Aorta (tissue), 5 donors: ENCODE measurements around the gene MEF2A. TPM values are rescaled to one million over a fixed set of nuclear protein-coding genes. Genes with fewer than 3 reads are reported as not detected.

ENCODE experiments used
- ATAC-seq: fragments of 200-7000 bp; cut with Tn5 transposase; one replicate; pipeline ENCODE4 v1.9.1; 2022; ENCODE audit warnings: moderate library complexity; ENCODE audit not compliant: low FRiP score
- DNase-seq, 2 donors: peaks; one replicate each; pipeline ENCODE4 v3.0.0-alpha.2; 2020
- H3K27ac ChIP-seq, 2 donors: one replicate each; pipeline ENCODE4 v1.5.1; 2013; ENCODE audit warnings: low read length in 2 of 2, mild to moderate bottlenecking in 2 of 2, moderate library complexity in 2 of 2, control low read depth in 1 of 2, inconsistent platforms in 1 of 2, low read depth in 1 of 2
- H3K27me3 ChIP-seq, 2 donors: one replicate each; pipeline ENCODE4 v1.6.1; 2013; ENCODE audit warnings: control low read depth in 1 of 2, low read length in 1 of 2, mild to moderate bottlenecking in 1 of 2, moderate library complexity in 1 of 2; ENCODE audit not compliant: insufficient read depth in 2 of 2, control insufficient read depth in 1 of 2
- H3K36me3 ChIP-seq, 2 donors: one replicate each; pipeline ENCODE4 v1.6.1; 2013; ENCODE audit warnings: control low read depth in 1 of 2, low read length in 1 of 2, mild to moderate bottlenecking in 1 of 2; ENCODE audit not compliant: insufficient read depth in 2 of 2, control insufficient read depth in 1 of 2
- H3K4me1 ChIP-seq, 2 donors: one replicate each; pipeline ENCODE4 v1.6.1; 2013; ENCODE audit warnings: low read length in 2 of 2, control low read depth in 1 of 2, mild to moderate bottlenecking in 1 of 2, moderate library complexity in 1 of 2; ENCODE audit not compliant: insufficient read depth in 2 of 2, control insufficient read depth in 1 of 2
- H3K4me3 ChIP-seq, 2 donors: one replicate each; pipeline ENCODE4 v1.5.1; 2013; ENCODE audit warnings: low read length in 2 of 2, control low read depth in 1 of 2, mild to moderate bottlenecking in 1 of 2
- H3K9me3 ChIP-seq: one replicate; pipeline ENCODE4 v1.6.1; 2013; ENCODE audit warnings: mild to moderate bottlenecking, low read length; ENCODE audit not compliant: control insufficient read depth
- WGBS, 2 donors: extraction: QIAGEN DNeasy Blood & Tissue Kit; methylation state at CpG; one replicate each; pipeline ENCODE4 v1.1.7; 2013; 5-methylcytosine and 5-hydroxymethylcytosine counted together
- intact Hi-C, 2 donors: fragments of 100-400 bp; cut with DNase I; formaldehyde crosslinking; loops; one replicate each; pipeline versions ENCODE4 v1.14.2 to v1.15.0; 2022
- polyA plus RNA-seq, 2 donors: library from polyadenylated mRNA; stranded (reverse); fragments of 200-250 nt; gene quantifications; one replicate each; pipeline ENCODE4 v1.2.3, GENCODE V29; 2013
- total RNA-seq, 2 donors: library from RNA; stranded (reverse); fragmentation: NEBNext Ultra II Directional; extraction: Animal tissue kit (Norgen Biotek cat#: 25700); gene quantifications; one replicate each; pipeline ENCODE4 v1.2.1, GENCODE V29; 2021
- donor health status: healthy with polysubstance abuse.
- donor health status: Bipolar disorder and iron deficiency.
- donor health status: DM: no; HTN: no; CAD: no.
- donor health status: DM: no; HTN: no; CAD: no.
- donor health status: DM: yes; HTN: yes; CAD: no.

The MEF2A gene
- total and polyA plus RNA-seq, 4 donors, result 27.2 to 160 (median 92.9) TPM

GRCh38 chr15:99556578-99556977 is 9.2 kb upstream of the MEF2A start:
- intact Hi-C loops, result no loop called here
- Histone ChIP-seq H3K27me3 (no peaks in the 10 kb centered on the region), H3K4me1 (no peaks in the 10 kb centered on the region), H3K27ac (no peak overlapping the region), H3K36me3 (no peaks in the 10 kb centered on the region), H3K4me3 (no peak overlapping the region), H3K9me3 (no peaks in the 10 kb centered on the region)
- no peak for ATAC-seq
- WGBS, 2 donors, result 98 to 99% methylated on average over 4 of the region's 4 CpGs
- DNase-seq, result no peak

DNA sequence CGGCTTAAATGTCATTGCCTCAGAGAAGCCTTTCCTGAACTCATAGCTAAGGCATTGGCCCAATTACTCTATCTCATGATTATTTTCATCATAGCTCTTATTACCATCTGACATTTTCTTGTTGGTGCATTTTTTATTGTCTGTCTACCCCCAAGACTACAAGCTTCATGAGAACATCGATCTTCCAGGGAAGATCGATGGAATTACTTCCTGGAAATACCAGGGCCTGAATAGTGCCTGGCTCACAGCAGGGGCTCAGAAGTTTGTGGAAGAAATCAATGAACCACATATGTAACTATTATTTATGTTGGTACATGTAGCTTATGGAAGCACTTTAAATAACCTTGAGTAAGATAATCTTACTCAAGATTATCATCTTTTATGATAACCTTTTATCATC is 7.7 kb upstream of the MEF2A start:
- H3K9me3 ChIP-seq, result no peaks in the 10 kb centered on the region
- H3K27me3 ChIP-seq, result no peaks in the 10 kb centered on the region
- WGBS, 2 donors, result 91 to 93% methylated on average over 3 of the region's 3 CpGs
- no peak overlapping the region for H3K27ac ChIP-seq
- DNase-seq (no peak), ATAC-seq (no peak)
- intact Hi-C loops, result no loop called here
- no peak overlapping the region for H3K4me3 ChIP-seq
- no peaks in the 10 kb centered on the region for H3K36me3 ChIP-seq
- no peaks in the 10 kb centered on the region for H3K4me1 ChIP-seq

- intact Hi-C loops, result no loop called here
- H3K36me3 ChIP-seq, result no peaks in the 10 kb centered on the region
- ATAC-seq, result no peak
Measured at GRCh38 chr15:99558571-99558970, 7.2 kb upstream of the MEF2A start.

GRCh38 chr15:99561476-99562230 is 4.1 kb upstream of the MEF2A start:
- no peak overlapping the region for H3K4me3 ChIP-seq
- no peaks in the 10 kb centered on the region for H3K4me1 ChIP-seq
- intact Hi-C loops, result loop anchor here in 1 of 2 donors (10.0 kb wide), 3 partner anchors 57 to 267 kb away; no protein-coding TSS in a partner anchor
- WGBS, 2 donors, result 96 to 97% methylated on average over 10 of the region's 10 CpGs
- H3K27ac ChIP-seq, result no peak overlapping the region
- ATAC-seq (no peak), DNase-seq (no peak)
- no peaks in the 10 kb centered on the region for H3K9me3 ChIP-seq
- H3K36me3 ChIP-seq, result no peaks in the 10 kb centered on the region
- H3K27me3 ChIP-seq, result no peaks in the 10 kb centered on the region

More at GRCh38 chr15:99558571-99558970, 7.2 kb upstream of the MEF2A start:
- no peaks in the 10 kb centered on the region for H3K27me3 ChIP-seq
- H3K4me1 ChIP-seq, result no peaks in the 10 kb centered on the region
- H3K27ac ChIP-seq, result no peak overlapping the region
- 66 to 78% methylated on average over 3 of the region's 3 CpGs for WGBS, 2 donors
- no peak for DNase-seq
- H3K9me3 ChIP-seq, result no peaks in the 10 kb centered on the region
- no peak overlapping the region for H3K4me3 ChIP-seq

- intact Hi-C loops, result loop anchor here in 1 of 2 donors (10.0 kb wide), 3 partner anchors 57 to 267 kb away; no protein-coding TSS in a partner anchor
- WGBS, 2 donors, result 96 to 97% methylated on average over 2 of the region's 2 CpGs
Measured at GRCh38 chr15:99562238-99562637, 3.5 kb upstream of the MEF2A start.

DNA sequence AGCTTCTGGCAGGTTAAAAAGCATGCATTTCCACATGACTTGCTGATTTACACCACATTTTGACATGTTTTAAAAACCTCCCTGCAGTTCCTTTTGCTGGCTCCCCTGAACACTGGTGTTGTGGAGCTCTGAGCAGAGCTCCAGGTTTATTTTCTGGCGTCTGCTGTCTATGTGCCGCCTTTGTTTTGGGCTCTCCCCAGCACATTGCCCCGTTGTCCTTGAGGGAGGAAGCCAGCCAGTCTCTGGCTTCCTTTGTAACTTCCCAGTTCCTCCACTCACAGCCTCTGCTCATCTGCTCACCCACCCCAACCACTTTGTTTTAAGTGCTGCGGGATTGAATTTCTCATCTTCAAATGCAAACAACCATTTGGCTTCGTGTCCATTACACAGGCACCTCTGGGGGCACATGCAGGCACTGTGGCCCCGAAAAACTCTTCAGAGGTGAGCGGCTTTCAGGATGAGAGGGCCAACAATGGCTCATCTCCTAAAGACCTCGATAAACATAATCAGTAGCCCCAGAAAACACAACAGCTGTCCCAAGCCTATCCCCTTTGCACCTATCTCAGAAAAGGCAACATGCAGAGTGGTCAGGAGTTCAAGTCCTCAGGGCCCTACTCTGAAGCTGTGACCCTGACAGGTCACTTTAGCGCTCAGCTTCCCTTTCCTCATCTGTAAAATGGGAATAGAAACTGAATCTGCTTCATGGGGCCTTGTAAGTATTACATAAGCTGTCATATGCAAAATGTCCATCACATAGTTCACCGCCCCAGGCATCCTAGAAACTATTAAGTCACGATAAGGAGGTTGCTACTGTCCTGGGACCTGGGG is 1.3 kb upstream of the MEF2A start:
- peak in 1 of 2 donors; percentile 56 for DNase-seq
- Histone ChIP-seq H3K4me1 (no peaks in the 10 kb centered on the region), H3K36me3 (no peaks in the 10 kb centered on the region), H3K4me3 (no peak overlapping the region), H3K27ac (peak overlapping the region; percentile 76 to 79), H3K27me3 (no peaks in the 10 kb centered on the region), H3K9me3 (no peaks in the 10 kb centered on the region)
- 39 to 41% methylated on average over 11 of the region's 11 CpGs for WGBS, 2 donors
- intact Hi-C loops, result loop anchor here (2.0 to 10.0 kb wide), 6 partner anchors 28 to 270 kb away; no protein-coding TSS in a partner anchor
- no peak for ATAC-seq

More at GRCh38 chr15:99562238-99562637, 3.5 kb upstream of the MEF2A start:
- no peak overlapping the region for H3K4me3 ChIP-seq
- H3K27ac ChIP-seq, result no peak overlapping the region
- H3K27me3 ChIP-seq, result no peaks in the 10 kb centered on the region
- ATAC-seq (no peak), DNase-seq (no peak)
- no peaks in the 10 kb centered on the region for H3K9me3 ChIP-seq
- H3K4me1 ChIP-seq, result no peaks in the 10 kb centered on the region
- H3K36me3 ChIP-seq, result no peaks in the 10 kb centered on the region

DNA sequence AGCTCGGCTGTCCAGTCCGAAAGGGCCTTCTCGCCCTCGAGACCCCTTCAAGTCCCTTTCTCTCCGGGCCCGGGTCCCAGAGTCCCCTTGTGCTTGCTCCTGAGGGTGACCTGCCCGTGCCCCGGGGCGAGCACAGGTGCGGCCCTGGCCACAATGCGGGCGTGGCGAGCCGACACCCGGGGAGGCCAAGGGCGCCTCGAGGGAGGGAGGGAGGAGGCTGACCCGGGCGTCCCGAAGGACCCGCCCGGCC is 810 bp upstream of the MEF2A start:
- H3K4me1 ChIP-seq, result no peaks in the 10 kb centered on the region
- WGBS, 2 donors, result 9 to 11% methylated on average over 11 to 22 of the region's 22 CpGs
- no peak overlapping the region for H3K4me3 ChIP-seq
- intact Hi-C loops, result loop anchor here (2.0 to 10.0 kb wide), 6 partner anchors 28 to 270 kb away; no protein-coding TSS in a partner anchor
- H3K27me3 ChIP-seq, result no peaks in the 10 kb centered on the region
- H3K36me3 ChIP-seq, result no peaks in the 10 kb centered on the region
- DNase-seq (no peak), ATAC-seq (no peak)
- no peaks in the 10 kb centered on the region for H3K9me3 ChIP-seq
- peak overlapping the region; percentile 76 to 79 for H3K27ac ChIP-seq

- 1% methylated on average over 53 to 69 of the region's 69 CpGs for WGBS, 2 donors
- intact Hi-C loops, result loop anchor here (5.0 to 10.0 kb wide), 5 partner anchors 62 to 272 kb away; no protein-coding TSS in a partner anchor
- peak overlapping the region; percentile 97 to 98 for H3K27ac ChIP-seq
- H3K4me1 ChIP-seq, result no peaks in the 10 kb centered on the region
- ATAC-seq (peak; percentile 49), DNase-seq (peak; percentile 44 to 77)
- H3K9me3 ChIP-seq, result no peaks in the 10 kb centered on the region
- no peaks in the 10 kb centered on the region for H3K27me3 ChIP-seq
- H3K36me3 ChIP-seq, result no peaks in the 10 kb centered on the region
- peak overlapping the region; percentile 46 to 94 for H3K4me3 ChIP-seq
Measured at GRCh38 chr15:99566157-99566897, 543 bp downstream of the MEF2A start.
